GM13976 (cell line): ENCODE data around the gene HTR4.

Experiments
- DNase-seq: peaks from one replicate; pipeline ENCODE4 v3.0.0; 2012; ENCODE audit warnings: low spot score
- CTCF ChIP-seq: IDR thresholded peaks from 2 replicates; pipeline ENCODE4 v1.5.1; 2012; ENCODE audit warnings: borderline replicate concordance, mild to moderate bottlenecking; ENCODE audit not compliant: insufficient read depth; ENCODE audit errors: extremely low read depth, missing control alignments, control extremely low read depth
- in situ Hi-C: fragments of 300-500 bp; cut with MboI; formaldehyde crosslinking; loops from one replicate; pipeline ENCODE4 v1.12.0; 2022; ENCODE audit warnings: low sequenced_read_pairs, mixed read lengths, inconsistent platforms; ENCODE audit not compliant: unreplicated experiment

HTR4 gene

GRCh38 chr5:148491015-148491792 lies 163.1 kb downstream of the HTR4 start:
- no peak for DNase-seq
- TF ChIP-seq CTCF = no peak
- in situ Hi-C loops = no loop called here

GRCh38 chr5:148488757-148489156 lies 165.6 kb downstream of the HTR4 start:
- in situ Hi-C loops = no loop called here
- no peak for TF ChIP-seq CTCF
- no peak for DNase-seq

GRCh38 chr5:148486456-148486855 lies 167.9 kb downstream of the HTR4 start:
- DNase-seq = no peak
- in situ Hi-C loops = no loop called here
- TF ChIP-seq CTCF = no peak

GRCh38 chr5:148484651-148485050 lies 169.7 kb downstream of the HTR4 start:
- in situ Hi-C loops = no loop called here
- no peak for TF ChIP-seq CTCF
- DNase-seq = no peak

- DNase-seq = no peak
- in situ Hi-C loops = no loop called here
- TF ChIP-seq CTCF = no peak
Observed at GRCh38 chr5:148483750-148484149, 170.6 kb downstream of the HTR4 start.

- TF ChIP-seq CTCF = peak; percentile 84
- in situ Hi-C loops = no loop called here
- DNase-seq = peak; percentile 54
Observed at GRCh38 chr5:148482697-148483462, 171.4 kb downstream of the HTR4 start.

GRCh38 chr5:148482196-148482595 lies 172.1 kb downstream of the HTR4 start:
- DNase-seq = no peak
- TF ChIP-seq CTCF = no peak
- in situ Hi-C loops = no loop called here
